Heart left ventricle (tissue), 16 donors: ENCODE results near the gene NFE2L3. TPM values are rescaled to one million over a fixed set of nuclear protein-coding genes. Genes with fewer than 3 reads are reported as not detected.
"Not testable (repeated sequence)": the region's sequence is repeated elsewhere in the genome, so short reads cannot be mapped to it uniquely, and the experiment has no call there.

Experiments
- ATAC-seq, 4 donors: fragments of 200-7000 bp; cut with Tn5 transposase; one replicate each; pipeline ENCODE4 v1.9.1; 2020 to 2022; ENCODE audit warnings: moderate library complexity in 4 of 4, mild to moderate bottlenecking in 3 of 4, moderate number of reproducible peaks in 1 of 4
- DNase-seq, 5 donors: peaks; one replicate each; pipeline ENCODE4 v3.0.0-alpha.2; 2020
- H3K27ac ChIP-seq, 12 donors: fragments of 200-600 bp; sonication (generic) in 4 of 12; one replicate each; pipeline versions ENCODE4 v1.5.0 to v1.8.0; 2016 to 2022; ENCODE audit warnings: mild to moderate bottlenecking in 2 of 12
- H3K27me3 ChIP-seq, 9 donors: fragments of 200-600 bp; sonication (generic) in 2 of 9; one replicate each; pipeline versions ENCODE4 v1.5.1 to v1.8.0; 2016 to 2022; ENCODE audit warnings: mild to moderate bottlenecking in 3 of 9
- H3K36me3 ChIP-seq, 9 donors: fragments of 200-600 bp; sonication (generic) in 2 of 9; one replicate each; pipeline versions ENCODE4 v1.5.0 to v1.8.0; 2018 to 2022; ENCODE audit warnings: mild to moderate bottlenecking in 2 of 9
- H3K4me1 ChIP-seq, 12 donors: fragments of 200-600 bp; sonication (generic) in 4 of 12; one replicate each; pipeline versions ENCODE4 v1.5.0 to v1.8.0; 2016 to 2022; ENCODE audit warnings: mild to moderate bottlenecking in 3 of 12
- H3K4me3 ChIP-seq, 12 donors: fragments of 200-600 bp; sonication (generic) in 4 of 12; one replicate each; pipeline versions ENCODE4 v1.5.0 to v1.8.0; 2017 to 2022; ENCODE audit warnings: mild to moderate bottlenecking in 9 of 12, moderate library complexity in 4 of 12
- H3K9me3 ChIP-seq, 12 donors: fragments of 200-600 bp; sonication (generic) in 4 of 12; one replicate each; pipeline versions ENCODE4 v1.5.0 to v1.8.0; 2016 to 2022; ENCODE audit warnings: mild to moderate bottlenecking in 1 of 12
- CTCF ChIP-seq, 12 donors: fragments of 200-600 bp; sonication (generic) in 4 of 12; IDR thresholded peaks; one replicate each; pipeline versions ENCODE4 v1.5.0 to v1.8.0; 2018 to 2022; ENCODE audit warnings: antibody characterized with exemption in 12 of 12, mild to moderate bottlenecking in 5 of 12
- POLR2A ChIP-seq, 2 donors: fragments of 450-650 bp; IDR thresholded peaks; one replicate each; pipeline ENCODE4 v1.6.1; 2017; ENCODE audit warnings: antibody characterized with exemption in 2 of 2, mild to moderate bottlenecking in 2 of 2, moderate library complexity in 2 of 2
- WGBS, 4 donors: extraction: QIAGEN DNeasy Blood & Tissue Kit in 2 of 4; methylation state at CpG; one replicate each; pipeline versions ENCODE4 v1.1.5 to v1.1.7; 2013 to 2018; 5-methylcytosine and 5-hydroxymethylcytosine counted together
- intact Hi-C, 10 donors: fragments of 100-400 bp; cut with DNase I; formaldehyde crosslinking; loops; one replicate each; pipeline versions ENCODE4 v1.11.1 to v1.14.2; 2022
- polyA plus RNA-seq, 2 donors: library from polyadenylated mRNA; stranded (reverse); fragments of 200-250 nt; gene quantifications; one replicate each; pipeline ENCODE4 v1.2.3, GENCODE V29; 2013
- total RNA-seq, 9 donors: library from RNA; depleted of rRNA in 2 of 9; stranded (reverse); fragments of >200 nt in 2 of 9; fragmentation: NEBNext Ultra II Directional in 3 of 9; extraction: Animal tissue kit (Norgen Biotek cat#: 25700) in 3 of 9; gene quantifications; one replicate each; pipeline versions ENCODE4 v1.1.0 to v1.2.4, GENCODE V29; 2016 to 2023
- donor health status: ischemic (EF 13 %, LVEDD 7.1; RV severe dilation, severe dysfunction).
- donor health status: healthy with polysubstance abuse.
- donor health status: DM: no; HTN: yes; CAD: no.
- donor health status: DM: no; HTN: no; CAD: no.
- donor health status: ischemic (EF 25% LVEDD 6.9; RV normal size, moderate dysfunction).
- donor health status: ischemic (EF 25% LVEDD 5.7; RV mildly dilated, moderate dysfunction).
- donor health status: healthy.
- donor health status: DM: yes; HTN: yes; CAD: no.
- donor health status: ischemic (EF 35%, LVEDD 5.7; RV mildly dilated, moderate dysfunction).
- donor health status: nonischemic (EF 11% LVEDD 7.7; RV severe dilation, severe dysfunction).
- donor health status: DM: yes; HTN: yes; CAD: no.
- donor health status: PGD.
- donor health status: ischemic (EF 29% LVEDD 5.4; RV normal size, mild dysfunction).
- donor health status: nonischemic (EF 23%, LVEDD 6.1; RV moderate dilation, normal function).

The NFE2L3 gene
- total and polyA plus RNA-seq, 11 donors: 0.75 to 5.6 (median 1.8) TPM

GRCh38 chr7:26172048-26172447 lies 20.1 kb downstream of the NFE2L3 start:
- ATAC-seq: no peak
- no peak for TF ChIP-seq CTCF (IDR thresholded peaks at IDR 0.05)
- no peak for TF ChIP-seq POLR2A (IDR thresholded peaks at IDR 0.05)
- WGBS, 4 donors: 94 to 98% (median 97%) methylated on average over 1 of the region's 1 CpG
- Histone ChIP-seq H3K27ac (no peak overlapping the region), H3K4me1 (peaks cover 0 to under 1% (median 0%) of the 10 kb centered on the region in 12 donors), H3K36me3 (peaks cover 0 to 18% (median 0%) of the 10 kb centered on the region in 9 donors), H3K27me3 (no peaks in the 10 kb centered on the region), H3K4me3 (no peak overlapping the region), H3K9me3 (no peaks in the 10 kb centered on the region)
- no peak for DNase-seq
- intact Hi-C loops: no loop called here

GRCh38 chr7:26175903-26176302 lies 23.9 kb downstream of the NFE2L3 start:
- not testable (repeated sequence) for DNase-seq

GRCh38 chr7:26176696-26177095 lies 24.7 kb downstream of the NFE2L3 start:
- H3K27ac ChIP-seq, DNase-seq, intact Hi-C loops, H3K4me3 ChIP-seq, H3K36me3 ChIP-seq, H3K9me3 ChIP-seq, H3K27me3 ChIP-seq, ATAC-seq: not testable (repeated sequence)
- WGBS, 4 donors: 96 to 100% (median 98%) methylated on average over 1 to 19 of the region's 26 CpGs; no CpG with 5 or more reads in 1 of the 4 donors
- peaks cover 0 to 16% (median 3%) of the 10 kb centered on the region in 12 donors for H3K4me1 ChIP-seq

More at GRCh38 chr7:26175903-26176302, 23.9 kb downstream of the NFE2L3 start:
- H3K4me1 ChIP-seq, ATAC-seq, intact Hi-C loops, H3K9me3 ChIP-seq, H3K27me3 ChIP-seq, H3K36me3 ChIP-seq, H3K27ac ChIP-seq, H3K4me3 ChIP-seq: not testable (repeated sequence)
- 68 to 100% (median 89%) methylated on average over 2 to 3 of the region's 4 CpGs for WGBS, 4 donors

GRCh38 chr7:26177269-26177668 lies 25.3 kb downstream of the NFE2L3 start:
- intact Hi-C loops: not testable (repeated sequence)
- 92 to 96% (median 94%) methylated on average over 20 of the region's 20 CpGs for WGBS, 4 donors

DNA sequence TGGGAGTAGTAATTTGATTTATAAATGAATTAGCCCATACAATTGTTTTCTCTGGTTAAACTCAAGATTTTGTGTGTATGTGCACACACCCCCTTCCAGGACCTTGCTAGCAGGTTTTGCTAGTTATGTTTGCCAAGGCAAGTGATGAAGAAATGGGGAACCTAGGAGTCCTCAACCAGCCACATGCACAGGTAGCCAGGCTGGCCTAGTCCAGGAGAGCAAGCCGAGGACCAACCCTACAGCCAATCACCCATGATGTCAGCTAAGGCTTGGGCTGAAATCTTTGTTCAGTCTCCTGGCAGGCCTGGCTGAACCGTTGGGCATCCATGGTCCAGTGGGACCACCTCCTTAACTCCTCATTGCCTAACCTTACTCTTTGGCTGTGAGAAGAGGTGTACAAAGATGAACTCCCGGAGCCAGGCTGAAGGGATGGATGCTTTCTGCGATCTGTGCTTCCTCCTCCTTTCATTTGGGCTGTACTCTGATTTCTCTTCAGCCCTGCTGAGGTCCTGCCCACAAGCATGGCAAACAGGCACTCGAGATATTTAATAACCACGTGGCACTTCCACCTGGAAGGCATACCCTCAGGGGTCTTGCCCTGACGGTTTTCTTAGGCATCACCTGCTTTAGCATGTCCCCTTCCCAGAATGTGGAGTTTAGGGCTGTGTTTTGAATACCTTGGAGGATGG lies 26.4 kb downstream of the NFE2L3 start:
- no peak overlapping the region for H3K27ac ChIP-seq
- intact Hi-C loops: no loop called here
- TF ChIP-seq CTCF (IDR thresholded peaks at IDR 0.05) (no peak), POLR2A (IDR thresholded peaks at IDR 0.05) (no peak)
- 84 to 90% (median 86%) methylated on average over 7 of the region's 7 CpGs for WGBS, 4 donors
- H3K4me3 ChIP-seq: no peak overlapping the region
- ATAC-seq: peak in 2 of 4 donors; percentile 9 to 29
- peaks cover 0 to 34% (median 14%) of the 10 kb centered on the region in 12 donors for H3K4me1 ChIP-seq
- DNase-seq: no peak
- peaks cover 0 to 5% (median 0%) of the 10 kb centered on the region in 9 donors for H3K36me3 ChIP-seq
- H3K9me3 ChIP-seq: no peaks in the 10 kb centered on the region
- H3K27me3 ChIP-seq: no peaks in the 10 kb centered on the region

More at GRCh38 chr7:26177269-26177668, 25.3 kb downstream of the NFE2L3 start:
- H3K27ac ChIP-seq, ATAC-seq, H3K4me3 ChIP-seq, H3K27me3 ChIP-seq, H3K36me3 ChIP-seq, H3K9me3 ChIP-seq: not testable (repeated sequence)
- DNase-seq: peak in 1 of 5 donors; percentile 44
- H3K4me1 ChIP-seq: peaks cover 0 to 22% (median 6%) of the 10 kb centered on the region in 12 donors
